PFSK-1 (cell line): Measurements from ENCODE around the gene MYO5C.

Experiments
- FOXP2 ChIP-seq: optimal IDR thresholded peaks from 2 replicates; pipeline ENCODE3; 2011; ENCODE audit warnings: borderline replicate concordance, control low read depth, inconsistent platforms; ENCODE audit not compliant: insufficient read depth; ENCODE audit errors: extremely low read length, extremely low read depth
- POLR2AphosphoS5 ChIP-seq: IDR thresholded peaks from 2 replicates; pipeline ENCODE4 v1.6.1; 2012; ENCODE audit warnings: low read depth, mild to moderate bottlenecking, control low read depth, low read length, moderate library complexity
- SIN3A ChIP-seq: IDR thresholded peaks from 2 replicates; pipeline ENCODE4 v1.6.1; 2012; ENCODE audit warnings: mild to moderate bottlenecking, low read length, moderate library complexity, borderline replicate concordance; ENCODE audit not compliant: insufficient read depth
- TAF1 ChIP-seq: IDR thresholded peaks from 2 replicates; pipeline ENCODE4 v1.6.1; 2012; ENCODE audit warnings: low read length, control low read depth, borderline replicate concordance; ENCODE audit not compliant: insufficient read depth
- TF ChIP-seq, protein P1 (sequence below), 2 experiments: IDR thresholded peaks; 2 replicates each; pipeline versions ENCODE4 v1.6.1 to v1.8.0; 2011 to 2012; ENCODE audit warnings: low read depth in 2 of 2, low read length in 2 of 2, control low read depth in 1 of 2, inconsistent platforms in 1 of 2, mild to moderate bottlenecking in 1 of 2, moderate library complexity in 1 of 2; ENCODE audit not compliant: insufficient read depth in 1 of 2

Gene MYO5C

GRCh38 chr15:52185151-52185561 lies 110.4 kb downstream of the MYO5C start:
- no peak for TF ChIP-seq POLR2AphosphoS5
- TF ChIP-seq, protein P1, sequence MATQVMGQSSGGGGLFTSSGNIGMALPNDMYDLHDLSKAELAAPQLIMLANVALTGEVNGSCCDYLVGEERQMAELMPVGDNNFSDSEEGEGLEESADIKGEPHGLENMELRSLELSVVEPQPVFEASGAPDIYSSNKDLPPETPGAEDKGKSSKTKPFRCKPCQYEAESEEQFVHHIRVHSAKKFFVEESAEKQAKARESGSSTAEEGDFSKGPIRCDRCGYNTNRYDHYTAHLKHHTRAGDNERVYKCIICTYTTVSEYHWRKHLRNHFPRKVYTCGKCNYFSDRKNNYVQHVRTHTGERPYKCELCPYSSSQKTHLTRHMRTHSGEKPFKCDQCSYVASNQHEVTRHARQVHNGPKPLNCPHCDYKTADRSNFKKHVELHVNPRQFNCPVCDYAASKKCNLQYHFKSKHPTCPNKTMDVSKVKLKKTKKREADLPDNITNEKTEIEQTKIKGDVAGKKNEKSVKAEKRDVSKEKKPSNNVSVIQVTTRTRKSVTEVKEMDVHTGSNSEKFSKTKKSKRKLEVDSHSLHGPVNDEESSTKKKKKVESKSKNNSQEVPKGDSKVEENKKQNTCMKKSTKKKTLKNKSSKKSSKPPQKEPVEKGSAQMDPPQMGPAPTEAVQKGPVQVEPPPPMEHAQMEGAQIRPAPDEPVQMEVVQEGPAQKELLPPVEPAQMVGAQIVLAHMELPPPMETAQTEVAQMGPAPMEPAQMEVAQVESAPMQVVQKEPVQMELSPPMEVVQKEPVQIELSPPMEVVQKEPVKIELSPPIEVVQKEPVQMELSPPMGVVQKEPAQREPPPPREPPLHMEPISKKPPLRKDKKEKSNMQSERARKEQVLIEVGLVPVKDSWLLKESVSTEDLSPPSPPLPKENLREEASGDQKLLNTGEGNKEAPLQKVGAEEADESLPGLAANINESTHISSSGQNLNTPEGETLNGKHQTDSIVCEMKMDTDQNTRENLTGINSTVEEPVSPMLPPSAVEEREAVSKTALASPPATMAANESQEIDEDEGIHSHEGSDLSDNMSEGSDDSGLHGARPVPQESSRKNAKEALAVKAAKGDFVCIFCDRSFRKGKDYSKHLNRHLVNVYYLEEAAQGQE (IDR thresholded peaks at IDR 0.05; ENCODE audit: insufficient read depth in 1 of 2, low read depth in 2 of 2, low read length in 2 of 2) = no peak
- no peak for TF ChIP-seq FOXP2
- TF ChIP-seq SIN3A = no peak
- no peak for TF ChIP-seq TAF1

GRCh38 chr15:52184721-52185120 lies 110.9 kb downstream of the MYO5C start:
- no peak for TF ChIP-seq TAF1
- TF ChIP-seq POLR2AphosphoS5 = no peak
- no peak for TF ChIP-seq FOXP2
- no peak for TF ChIP-seq SIN3A

DNA sequence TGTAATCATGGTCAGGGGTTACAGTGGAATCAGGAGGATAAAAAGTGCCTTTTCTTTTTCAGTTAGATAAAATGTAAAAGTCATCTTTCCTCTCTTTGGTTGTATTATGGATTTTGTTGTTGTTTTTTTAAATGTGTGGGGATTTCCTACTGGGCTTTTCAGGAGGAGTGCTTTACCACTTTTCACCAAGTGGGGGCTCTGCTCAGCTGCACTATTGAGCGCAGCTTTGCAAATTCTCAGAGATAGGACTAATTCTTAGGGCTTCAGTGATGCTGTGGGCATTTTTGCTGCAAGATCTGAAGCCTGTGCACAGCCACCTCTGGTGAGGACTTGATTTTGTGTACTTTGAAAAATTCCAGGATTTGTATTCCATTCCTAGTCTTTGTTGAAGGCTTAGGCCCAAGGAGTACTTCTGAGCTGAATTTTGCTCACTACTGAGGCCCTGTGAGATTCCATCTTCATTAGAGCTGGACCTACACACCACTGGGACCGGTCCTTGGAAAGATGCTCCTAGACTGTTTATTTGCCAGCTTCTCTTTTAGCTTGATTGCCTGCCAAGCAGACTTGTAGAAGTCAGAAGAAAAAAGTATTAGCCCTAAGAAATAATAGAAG lies 111.9 kb downstream of the MYO5C start:
- TF ChIP-seq POLR2AphosphoS5 (no peak), TAF1 (peak; percentile 29; the same call in 1 of the 2 replicates), FOXP2 (no peak)
- TF ChIP-seq, protein P1 (IDR thresholded peaks at IDR 0.05; ENCODE audit: insufficient read depth in 1 of 2, low read depth in 2 of 2, low read length in 2 of 2) = no peak

- TF ChIP-seq TAF1 (no peak), FOXP2 (no peak), POLR2AphosphoS5 (no peak), SIN3A (no peak)
- TF ChIP-seq, protein P1 (IDR thresholded peaks at IDR 0.05; ENCODE audit: insufficient read depth in 1 of 2, low read depth in 2 of 2, low read length in 2 of 2) = no peak
Measured at GRCh38 chr15:52181938-52182780, 113.4 kb downstream of the MYO5C start.

GRCh38 chr15:52180851-52181450 lies 114.7 kb downstream of the MYO5C start:
- TF ChIP-seq TAF1 (no peak), FOXP2 (no peak), SIN3A (no peak), POLR2AphosphoS5 (no peak)
- TF ChIP-seq, protein P1 (IDR thresholded peaks at IDR 0.05; ENCODE audit: insufficient read depth in 1 of 2, low read depth in 2 of 2, low read length in 2 of 2) = no peak
